Left lobe of liver (tissue), 2 donors: ENCODE measurements around the gene IRF3. TPM values are rescaled to one million over a fixed set of nuclear protein-coding genes. Genes with fewer than 3 reads are reported as not detected.
"Not testable (repeated sequence)": the region's sequence is repeated elsewhere in the genome, so short reads cannot be mapped to it uniquely, and the experiment has no call there.

ENCODE experiments used
- ATAC-seq: fragments of 200-7000 bp; cut with Tn5 transposase; one replicate; pipeline ENCODE4 v1.9.1; 2020; ENCODE audit warnings: mild to moderate bottlenecking, moderate library complexity
- DNase-seq: peaks from one replicate; pipeline ENCODE4 v3.0.0-alpha.2; 2020; ENCODE audit warnings: low spot score
- total RNA-seq: library from RNA; stranded (reverse); gene quantifications from one replicate; pipeline ENCODE4 v1.2.1, GENCODE V29; 2021
- donor health status: DM: no; HTN: no; CAD: no; lungs with moderate emphysema.
- donor health status: DM: no; HTN: yes; CAD: no.

IRF3 gene
- total RNA-seq, 1 donor from 2014 or later = 50.1 TPM

GRCh38 chr19:49651820-49652550, 13.7 kb downstream of the IRF3 start:
- ATAC-seq (no peak), DNase-seq (no peak)

- no peak for DNase-seq
- ATAC-seq = no peak
Observed at GRCh38 chr19:49651029-49651819, 14.4 kb downstream of the IRF3 start.

- DNase-seq (no peak), ATAC-seq (no peak)
Observed at GRCh38 chr19:49646586-49646985, 19.1 kb downstream of the IRF3 start.

- DNase-seq (no peak), ATAC-seq (no peak)
Observed at GRCh38 chr19:49645995-49646394, 19.7 kb downstream of the IRF3 start.

GRCh38 chr19:49645592-49645991, 20.1 kb downstream of the IRF3 start:
- DNase-seq (no peak), ATAC-seq (no peak)

GRCh38 chr19:49643466-49643865, 22.2 kb downstream of the IRF3 start:
- ATAC-seq = no peak

GRCh38 chr19:49642492-49643035, 23.1 kb downstream of the IRF3 start:
- DNase-seq (no peak), ATAC-seq (no peak)

More at GRCh38 chr19:49643466-49643865, 22.2 kb downstream of the IRF3 start:
- no peak for DNase-seq

GRCh38 chr19:49641688-49642491, 23.8 kb downstream of the IRF3 start, which contains the start of gene SCAF1:
Gene SCAF1 (plus strand): TSS chr19:49642209. CDS start chr19:49645027, 2,818 bp downstream.
- DNase-seq (peak; percentile 100), ATAC-seq (peak; percentile 80)

GRCh38 chr19:49640113-49640898, 25.4 kb downstream of the IRF3 start, which contains the start of gene RRAS:
Gene RRAS (minus strand): TSS chr19:49640143. CDS start chr19:49640098, 45 bp downstream.
- ATAC-seq (peak; percentile 71), DNase-seq (peak; percentile 100)

GRCh38 chr19:49639401-49640112, 26.1 kb downstream of the IRF3 start:
- ATAC-seq (no peak), DNase-seq (no peak)

GRCh38 chr19:49637821-49638738, 27.6 kb downstream of the IRF3 start:
- no peak for ATAC-seq
- DNase-seq = peak; percentile 65

GRCh38 chr19:49636233-49636932, 29.3 kb downstream of the IRF3 start:
- DNase-seq (no peak), ATAC-seq (no peak)

GRCh38 chr19:49635530-49636232, 30.0 kb downstream of the IRF3 start:
- ATAC-seq (no peak), DNase-seq (no peak)

- ATAC-seq, DNase-seq: not testable (repeated sequence)
Observed at GRCh38 chr19:49633273-49633672, 32.4 kb downstream of the IRF3 start.

GRCh38 chr19:49632576-49632975, 33.1 kb downstream of the IRF3 start:
- no peak for DNase-seq
- ATAC-seq = no peak

- no peak for DNase-seq
Observed at GRCh38 chr19:49631610-49632192, 34.0 kb downstream of the IRF3 start.

More at GRCh38 chr19:49631610-49632192, 34.0 kb downstream of the IRF3 start:
- ATAC-seq = no peak
